ENCODE results near the gene LAMB1.

LAMB1 gene

DNA sequence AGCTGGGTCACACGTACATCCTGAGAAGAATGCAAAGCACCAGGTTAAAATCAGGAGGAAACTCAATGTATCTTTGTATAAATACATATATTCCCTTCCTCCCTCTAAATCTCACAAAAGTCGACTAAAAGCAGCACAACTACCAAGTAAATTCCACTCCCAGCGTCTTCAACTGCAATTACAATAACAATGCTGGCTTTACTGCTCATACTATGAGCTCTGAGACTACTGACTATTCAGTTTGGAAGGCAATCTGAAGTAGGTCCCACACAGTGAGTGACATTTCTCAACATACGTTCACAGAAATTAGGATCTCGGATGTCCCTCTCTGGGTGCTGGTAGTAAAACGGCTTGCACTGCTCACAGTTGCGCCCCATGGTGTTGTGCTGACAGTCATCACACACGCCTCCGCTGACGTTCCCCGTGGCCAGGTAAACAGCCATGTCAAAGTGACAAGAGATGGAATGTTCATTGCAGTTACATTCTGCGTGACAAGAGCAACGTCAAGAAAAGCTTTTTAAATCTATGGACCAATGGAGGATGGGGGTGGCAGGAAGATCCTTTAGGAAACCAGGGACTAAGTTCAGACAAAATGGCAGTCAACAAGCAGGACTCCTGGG lies 27.5 kb downstream of the LAMB1 start:
- DNase-seq: no peak
- no peak for ATAC-seq

GRCh38 chr7:107973861-107974260 lies 29.1 kb downstream of the LAMB1 start:
- no peak overlapping the region for H3K4me3 Mint-ChIP-seq
- no peaks in the 10 kb centered on the region for H3K36me3 Mint-ChIP-seq (ENCODE audit: low read depth)
- H3K27ac Mint-ChIP-seq: no peak overlapping the region
- H3K9me3 Mint-ChIP-seq: no peaks in the 10 kb centered on the region
- DNase-seq: no peak
- ATAC-seq: no peak
- H3K27me3 Mint-ChIP-seq: no peaks in the 10 kb centered on the region
- no peaks in the 10 kb centered on the region for H3K4me1 Mint-ChIP-seq

More for the DNA sequence above, 27.5 kb downstream of the LAMB1 start:
- Mint-ChIP-seq H3K36me3 (ENCODE audit: low read depth) (no peaks in the 10 kb centered on the region), H3K4me1 (no peaks in the 10 kb centered on the region), H3K27me3 (no peaks in the 10 kb centered on the region), H3K9me3 (no peaks in the 10 kb centered on the region), H3K27ac (no peak overlapping the region), H3K4me3 (no peak overlapping the region)

- ATAC-seq: no peak
- Mint-ChIP-seq H3K4me1 (no peaks in the 10 kb centered on the region), H3K27me3 (no peaks in the 10 kb centered on the region), H3K36me3 (ENCODE audit: low read depth) (no peaks in the 10 kb centered on the region), H3K27ac (no peak overlapping the region), H3K9me3 (no peaks in the 10 kb centered on the region), H3K4me3 (no peak overlapping the region)
- DNase-seq: no peak
Observed at GRCh38 chr7:107972941-107973376, 30.0 kb downstream of the LAMB1 start.

GRCh38 chr7:107972075-107972482 lies 30.9 kb downstream of the LAMB1 start:
- H3K36me3 Mint-ChIP-seq (ENCODE audit: low read depth): no peaks in the 10 kb centered on the region
- H3K4me3 Mint-ChIP-seq: no peak overlapping the region
- ATAC-seq: no peak
- H3K27me3 Mint-ChIP-seq: no peaks in the 10 kb centered on the region
- no peaks in the 10 kb centered on the region for H3K4me1 Mint-ChIP-seq
- no peaks in the 10 kb centered on the region for H3K9me3 Mint-ChIP-seq
- no peak overlapping the region for H3K27ac Mint-ChIP-seq
- DNase-seq: no peak

DNA sequence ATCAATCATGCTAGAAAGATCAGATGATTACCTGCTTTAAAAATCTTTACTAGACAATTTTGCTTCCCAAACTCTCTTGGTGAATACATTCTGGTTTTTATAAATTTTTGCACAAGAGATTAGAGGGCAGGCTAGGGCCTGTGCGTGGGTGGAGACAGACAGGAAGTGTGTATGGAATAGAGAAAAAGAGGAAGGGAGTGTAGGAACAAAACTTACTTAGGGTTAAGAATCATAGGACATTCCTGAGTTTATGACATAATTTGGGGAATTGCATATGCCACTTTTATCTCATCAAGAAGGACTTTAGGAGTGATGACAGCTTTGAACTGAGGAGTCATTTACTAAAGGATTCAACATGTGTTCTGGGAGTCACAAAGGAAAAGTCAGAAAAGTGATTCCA lies 31.3 kb downstream of the LAMB1 start:
- DNase-seq: no peak
- H3K27ac Mint-ChIP-seq: no peak overlapping the region
- no peaks in the 10 kb centered on the region for H3K27me3 Mint-ChIP-seq
- H3K4me1 Mint-ChIP-seq: no peaks in the 10 kb centered on the region
- H3K36me3 Mint-ChIP-seq (ENCODE audit: low read depth): no peaks in the 10 kb centered on the region
- no peak overlapping the region for H3K4me3 Mint-ChIP-seq
- no peak for ATAC-seq
- no peaks in the 10 kb centered on the region for H3K9me3 Mint-ChIP-seq

- Mint-ChIP-seq H3K4me1 (no peaks in the 10 kb centered on the region), H3K27me3 (no peaks in the 10 kb centered on the region), H3K36me3 (ENCODE audit: low read depth) (no peaks in the 10 kb centered on the region), H3K27ac (no peak overlapping the region), H3K9me3 (no peaks in the 10 kb centered on the region), H3K4me3 (no peak overlapping the region)
- ATAC-seq (no peak), DNase-seq (no peak)
Observed at GRCh38 chr7:107971100-107971499, 31.9 kb downstream of the LAMB1 start.

DNA sequence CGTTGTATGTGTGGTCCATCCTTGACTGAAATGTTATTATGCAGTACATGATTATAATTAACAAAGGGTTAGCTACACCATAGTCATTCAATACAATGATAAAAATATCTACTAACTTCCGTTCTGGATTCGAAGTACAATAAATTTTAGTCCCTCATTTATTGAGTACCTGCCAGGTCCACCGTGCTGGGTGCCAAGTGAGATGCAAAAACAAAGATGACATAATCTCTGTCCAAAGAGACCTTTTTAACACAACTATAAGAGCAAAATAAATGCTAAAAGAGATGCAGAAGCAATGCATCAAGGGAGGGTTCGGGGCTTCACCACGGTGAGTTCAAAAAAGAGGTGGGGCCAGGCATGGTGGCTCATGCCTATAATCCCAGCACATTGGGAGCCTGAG lies 33.1 kb downstream of the LAMB1 start:
- Mint-ChIP-seq H3K27ac (no peak overlapping the region), H3K4me3 (no peak overlapping the region), H3K4me1 (no peaks in the 10 kb centered on the region), H3K27me3 (no peaks in the 10 kb centered on the region), H3K36me3 (ENCODE audit: low read depth) (no peaks in the 10 kb centered on the region), H3K9me3 (no peaks in the 10 kb centered on the region)
- ATAC-seq: no peak
- DNase-seq: no peak

- DNase-seq (no peak), ATAC-seq (no peak)
- no peak overlapping the region for H3K4me3 Mint-ChIP-seq
- no peaks in the 10 kb centered on the region for H3K27me3 Mint-ChIP-seq
- H3K4me1 Mint-ChIP-seq: no peaks in the 10 kb centered on the region
- no peaks in the 10 kb centered on the region for H3K36me3 Mint-ChIP-seq (ENCODE audit: low read depth)
- H3K27ac Mint-ChIP-seq: no peak overlapping the region
- H3K9me3 Mint-ChIP-seq: no peaks in the 10 kb centered on the region
Observed at GRCh38 chr7:107968449-107968848, 34.5 kb downstream of the LAMB1 start.

DNA sequence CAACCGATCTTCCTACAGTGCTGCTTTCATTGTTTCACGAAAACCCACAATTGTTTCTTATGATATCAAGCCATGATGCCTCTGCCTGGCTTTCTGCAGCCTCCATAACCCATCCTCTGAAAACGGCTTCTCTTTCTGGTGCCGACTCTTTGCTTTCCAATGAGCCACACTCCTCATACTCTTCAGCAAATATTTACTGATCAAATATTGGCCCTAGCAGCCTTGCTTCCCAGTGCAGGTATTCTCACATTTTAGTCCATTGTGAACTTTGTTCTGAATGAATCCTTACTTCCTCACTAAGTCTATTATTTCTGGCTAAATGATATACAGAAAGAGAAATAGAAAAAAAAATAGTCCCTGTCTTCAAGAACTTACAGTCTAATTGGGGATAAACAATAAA lies 35.5 kb downstream of the LAMB1 start:
- no peak for ATAC-seq
- H3K27ac Mint-ChIP-seq: no peak overlapping the region
- H3K36me3 Mint-ChIP-seq (ENCODE audit: low read depth): no peaks in the 10 kb centered on the region

GRCh38 chr7:107966711-107967110 lies 36.2 kb downstream of the LAMB1 start:
- no peak for DNase-seq
- Mint-ChIP-seq H3K4me3 (no peak overlapping the region), H3K27ac (no peak overlapping the region), H3K36me3 (ENCODE audit: low read depth) (no peaks in the 10 kb centered on the region), H3K9me3 (no peaks in the 10 kb centered on the region), H3K27me3 (no peaks in the 10 kb centered on the region), H3K4me1 (no peaks in the 10 kb centered on the region)
- no peak for ATAC-seq

More for the DNA sequence above, 35.5 kb downstream of the LAMB1 start:
- no peaks in the 10 kb centered on the region for H3K27me3 Mint-ChIP-seq
- no peaks in the 10 kb centered on the region for H3K9me3 Mint-ChIP-seq
- no peak overlapping the region for H3K4me3 Mint-ChIP-seq
- no peak for DNase-seq
- H3K4me1 Mint-ChIP-seq: no peaks in the 10 kb centered on the region

- Mint-ChIP-seq H3K36me3 (ENCODE audit: low read depth) (no peaks in the 10 kb centered on the region), H3K27ac (no peak overlapping the region)
- no peak for ATAC-seq
Observed at GRCh38 chr7:107964510-107964909, 38.5 kb downstream of the LAMB1 start.

DNA sequence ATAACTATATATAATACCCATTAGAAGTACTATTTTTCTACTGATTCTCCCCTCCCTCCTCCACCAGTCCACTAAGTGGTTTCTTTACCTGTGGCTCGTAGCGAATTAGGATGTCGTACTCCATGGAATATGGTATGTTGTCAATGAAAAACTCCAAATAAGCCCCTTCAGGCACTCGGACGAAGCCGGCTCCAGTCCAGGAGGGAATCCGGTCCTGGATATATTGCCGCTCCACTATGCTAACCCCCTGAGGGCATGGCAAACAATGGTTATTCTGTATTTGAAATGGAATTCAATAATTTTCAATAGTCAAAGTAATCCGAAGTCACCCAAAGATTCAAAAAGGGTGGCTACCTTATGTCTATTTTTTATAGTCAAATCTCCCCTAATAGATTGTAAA lies 40.1 kb downstream of the LAMB1 start:
- Mint-ChIP-seq H3K9me3 (no peaks in the 10 kb centered on the region), H3K4me3 (no peak overlapping the region), H3K27me3 (peaks cover 2% of the 10 kb centered on the region), H3K4me1 (no peaks in the 10 kb centered on the region), H3K36me3 (ENCODE audit: low read depth) (no peaks in the 10 kb centered on the region), H3K27ac (no peak overlapping the region)
- ATAC-seq: no peak
- DNase-seq: no peak

More at GRCh38 chr7:107964510-107964909, 38.5 kb downstream of the LAMB1 start:
- no peak overlapping the region for H3K4me3 Mint-ChIP-seq
- H3K9me3 Mint-ChIP-seq: no peaks in the 10 kb centered on the region
- H3K27me3 Mint-ChIP-seq: peaks cover 2% of the 10 kb centered on the region
- no peaks in the 10 kb centered on the region for H3K4me1 Mint-ChIP-seq
- no peak for DNase-seq

DNA sequence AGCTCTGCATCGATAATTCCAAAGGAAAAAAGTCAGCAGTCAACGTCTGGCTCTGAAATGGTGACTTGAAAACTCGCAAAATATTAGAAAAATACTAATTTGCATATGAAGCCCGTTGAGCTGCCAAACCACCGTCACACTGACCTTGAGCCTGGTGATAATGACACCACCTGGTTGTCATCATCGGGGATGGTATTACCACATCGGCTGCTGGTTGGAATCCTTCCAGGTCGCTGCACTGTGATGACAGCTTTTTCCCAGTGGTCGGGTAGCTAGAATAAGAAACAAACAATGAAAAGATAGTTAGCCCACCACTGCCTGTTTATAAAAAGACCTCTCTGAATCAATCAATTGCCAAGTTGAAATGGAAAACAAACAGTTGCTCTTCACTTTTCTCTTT lies 41.6 kb downstream of the LAMB1 start:
- no peak for DNase-seq
- no peaks in the 10 kb centered on the region for H3K4me1 Mint-ChIP-seq
- H3K9me3 Mint-ChIP-seq: no peaks in the 10 kb centered on the region
- H3K27ac Mint-ChIP-seq: no peak overlapping the region
- peaks cover 5% of the 10 kb centered on the region for H3K27me3 Mint-ChIP-seq
- no peak overlapping the region for H3K4me3 Mint-ChIP-seq
- no peak for ATAC-seq
- no peaks in the 10 kb centered on the region for H3K36me3 Mint-ChIP-seq (ENCODE audit: low read depth)

- H3K4me3 Mint-ChIP-seq: no peak overlapping the region
- DNase-seq: no peak
- H3K4me1 Mint-ChIP-seq: no peaks in the 10 kb centered on the region
- H3K27ac Mint-ChIP-seq: no peak overlapping the region
- no peak for ATAC-seq
- no peaks in the 10 kb centered on the region for H3K9me3 Mint-ChIP-seq
- H3K27me3 Mint-ChIP-seq: peaks cover 11% of the 10 kb centered on the region
- no peaks in the 10 kb centered on the region for H3K36me3 Mint-ChIP-seq (ENCODE audit: low read depth)
Observed at GRCh38 chr7:107960272-107960671, 42.7 kb downstream of the LAMB1 start.

- no peaks in the 10 kb centered on the region for H3K36me3 Mint-ChIP-seq (ENCODE audit: low read depth)
- DNase-seq: no peak
- H3K27ac Mint-ChIP-seq: no peak overlapping the region
- H3K4me3 Mint-ChIP-seq: no peak overlapping the region
- no peaks in the 10 kb centered on the region for H3K9me3 Mint-ChIP-seq
- H3K4me1 Mint-ChIP-seq: no peaks in the 10 kb centered on the region
- ATAC-seq: no peak
- peaks cover 12% of the 10 kb centered on the region for H3K27me3 Mint-ChIP-seq
Observed at GRCh38 chr7:107959527-107959898, 43.4 kb downstream of the LAMB1 start.

Measured in activated naive CD8-positive, alpha-beta T cell treated with anti-CD3 and anti-CD28 coated beads, Interleukin-2, amount 50 U/mL, for 24 hours (primary cell).